ENCODE data around the gene GARIN5B. TPM values are rescaled to one million over a fixed set of nuclear protein-coding genes. Genes with fewer than 3 reads are reported as not detected.

GARIN5B gene
- total RNA-seq, 1 experiment from 2014 or later: not detected

DNA sequence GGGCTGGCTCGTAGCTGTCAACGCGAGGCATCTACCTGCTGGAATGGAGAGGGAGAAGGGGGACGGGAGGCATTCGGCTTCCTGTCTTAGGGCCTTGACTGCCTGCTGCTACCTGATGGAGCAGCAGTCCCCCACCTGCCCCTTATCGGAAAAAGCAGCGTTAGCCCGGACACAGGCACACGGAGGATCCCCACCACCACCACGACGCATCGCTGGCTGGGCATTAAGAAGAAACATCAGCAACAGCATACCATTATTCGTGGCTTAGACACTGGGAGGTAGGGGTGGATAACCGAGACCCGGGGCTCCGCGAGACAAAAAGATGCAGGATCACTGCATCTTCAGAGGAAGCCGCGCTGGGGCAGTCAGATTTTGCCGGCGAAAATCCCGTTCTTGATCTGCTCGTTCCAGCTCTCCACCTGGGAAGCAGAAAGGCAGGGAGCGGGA is 9.7 kb downstream of the GARIN5B start:
- intact Hi-C loops (cut with micrococcal nuclease; ENCODE audit: unreplicated experiment): no loop called here
- no TSS peak for BruUV-seq (replicated peaks)
- no peak overlapping the region for H3K27ac Mint-ChIP-seq (ENCODE audit: unreplicated experiment)
- H3K4me1 Mint-ChIP-seq (ENCODE audit: low read depth, unreplicated experiment): peaks cover 9% of the 10 kb centered on the region
- POLR2A ChIA-PET: interaction anchor here (1.5 kb wide), 1 partner anchor 14 kb away, joined by 6 read pairs; the partner anchor contains the start of gene KMT5C
- TF ChIP-seq, protein P1, sequence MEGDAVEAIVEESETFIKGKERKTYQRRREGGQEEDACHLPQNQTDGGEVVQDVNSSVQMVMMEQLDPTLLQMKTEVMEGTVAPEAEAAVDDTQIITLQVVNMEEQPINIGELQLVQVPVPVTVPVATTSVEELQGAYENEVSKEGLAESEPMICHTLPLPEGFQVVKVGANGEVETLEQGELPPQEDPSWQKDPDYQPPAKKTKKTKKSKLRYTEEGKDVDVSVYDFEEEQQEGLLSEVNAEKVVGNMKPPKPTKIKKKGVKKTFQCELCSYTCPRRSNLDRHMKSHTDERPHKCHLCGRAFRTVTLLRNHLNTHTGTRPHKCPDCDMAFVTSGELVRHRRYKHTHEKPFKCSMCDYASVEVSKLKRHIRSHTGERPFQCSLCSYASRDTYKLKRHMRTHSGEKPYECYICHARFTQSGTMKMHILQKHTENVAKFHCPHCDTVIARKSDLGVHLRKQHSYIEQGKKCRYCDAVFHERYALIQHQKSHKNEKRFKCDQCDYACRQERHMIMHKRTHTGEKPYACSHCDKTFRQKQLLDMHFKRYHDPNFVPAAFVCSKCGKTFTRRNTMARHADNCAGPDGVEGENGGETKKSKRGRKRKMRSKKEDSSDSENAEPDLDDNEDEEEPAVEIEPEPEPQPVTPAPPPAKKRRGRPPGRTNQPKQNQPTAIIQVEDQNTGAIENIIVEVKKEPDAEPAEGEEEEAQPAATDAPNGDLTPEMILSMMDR (IDR thresholded peaks at IDR 0.05; ENCODE audit: insufficient read depth in 1 of 2, low read depth in 1 of 2, low read length in 1 of 2, severe bottlenecking in 1 of 2, unreplicated experiment in 1 of 2): no peak
- Histone ChIP-seq H3K27me3 (replicated peaks; ENCODE audit: control insufficient read depth, insufficient read depth, low read length) (peaks cover 5% of the 10 kb centered on the region), H3K9me3 (no peaks in the 10 kb centered on the region), H3K4me3 (ENCODE audit: low read depth, low read length) (peak overlapping the region; percentile 64), H3K36me3 (ENCODE audit: control insufficient read depth, insufficient read depth, low read length) (no peaks in the 10 kb centered on the region), H3K4me1 (peaks cover 19% of the 10 kb centered on the region)
- DNase-seq: peak in 1 of 2 experiments; percentile 31
- no peaks in the 10 kb centered on the region for H3K9me3 Mint-ChIP-seq (ENCODE audit: unreplicated experiment)
- H3K36me3 Mint-ChIP-seq (ENCODE audit: insufficient read depth, unreplicated experiment): peaks cover 13% of the 10 kb centered on the region
- CTCF ChIA-PET: interaction anchor here (0.6 to 1.1 kb wide), 2 partner anchors 14 to 53 kb away, joined by 3 read pairs; partner anchors contain the start of gene KMT5C
- H3K4me3 Mint-ChIP-seq (ENCODE audit: unreplicated experiment): peak overlapping the region; percentile 80
- peaks cover 15% of the 10 kb centered on the region for H3K27me3 Mint-ChIP-seq (ENCODE audit: insufficient read depth, unreplicated experiment)

DNA sequence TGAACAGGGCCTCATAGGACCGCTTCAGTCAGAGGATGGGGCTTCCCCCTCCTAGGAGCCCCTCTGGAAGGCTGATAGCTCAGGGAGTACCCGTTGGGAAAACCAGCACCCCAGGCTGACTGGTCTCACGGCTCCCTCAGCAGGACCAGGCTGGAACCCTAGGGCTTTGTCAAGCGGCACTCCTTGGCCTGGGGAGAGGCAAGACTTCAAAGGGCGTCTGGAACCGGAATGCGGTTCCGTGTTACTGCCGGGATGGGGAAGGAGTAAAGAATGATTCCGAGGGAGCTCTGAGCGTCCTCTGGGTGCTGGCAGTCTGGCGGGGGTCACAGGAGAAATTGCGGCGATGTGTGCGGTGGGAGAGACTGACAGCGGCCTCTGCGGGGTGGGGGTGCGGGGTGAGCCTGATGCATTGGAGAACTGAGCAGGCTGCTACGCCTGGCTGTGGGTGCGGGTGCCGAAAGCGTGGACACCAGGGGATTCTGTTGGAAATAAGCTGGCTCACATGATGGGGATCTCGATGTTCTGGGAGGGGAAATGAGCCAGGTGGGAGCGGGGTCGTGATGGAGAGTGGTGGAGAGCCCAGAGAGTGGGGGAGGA is 10.4 kb downstream of the GARIN5B start:
- H3K4me3 ChIP-seq (ENCODE audit: low read depth, low read length): no peak overlapping the region
- DNase-seq: peak in 1 of 2 experiments; percentile 49
- CTCF ChIA-PET: interaction anchor here (1.1 kb wide), 1 partner anchor 13 kb away, joined by 3 read pairs; the partner anchor contains the start of gene KMT5C
- intact Hi-C loops (cut with micrococcal nuclease; ENCODE audit: unreplicated experiment): no loop called here
- Mint-ChIP-seq H3K4me1 (ENCODE audit: low read depth, unreplicated experiment) (peaks cover 9% of the 10 kb centered on the region), H3K4me3 (ENCODE audit: unreplicated experiment) (peak overlapping the region; percentile 80), H3K9me3 (ENCODE audit: unreplicated experiment) (no peaks in the 10 kb centered on the region), H3K27me3 (ENCODE audit: insufficient read depth, unreplicated experiment) (peaks cover 15% of the 10 kb centered on the region), H3K27ac (ENCODE audit: unreplicated experiment) (peak overlapping the region; percentile 10), H3K36me3 (ENCODE audit: insufficient read depth, unreplicated experiment) (peaks cover 13% of the 10 kb centered on the region)
- POLR2A ChIA-PET: interaction anchor here (1.5 kb wide), 1 partner anchor 13 kb away, joined by 6 read pairs; the partner anchor contains the start of gene KMT5C
- H3K36me3 ChIP-seq (ENCODE audit: control insufficient read depth, insufficient read depth, low read length): no peaks in the 10 kb centered on the region
- TF ChIP-seq, protein P1 (IDR thresholded peaks at IDR 0.05; ENCODE audit: insufficient read depth in 1 of 2, low read depth in 1 of 2, low read length in 1 of 2, severe bottlenecking in 1 of 2, unreplicated experiment in 1 of 2): no peak
- peaks cover 19% of the 10 kb centered on the region for H3K4me1 ChIP-seq
- no peaks in the 10 kb centered on the region for H3K9me3 ChIP-seq
- peaks cover 5% of the 10 kb centered on the region for H3K27me3 ChIP-seq (replicated peaks; ENCODE audit: control insufficient read depth, insufficient read depth, low read length)
- no TSS peak for BruUV-seq (replicated peaks)

DNA sequence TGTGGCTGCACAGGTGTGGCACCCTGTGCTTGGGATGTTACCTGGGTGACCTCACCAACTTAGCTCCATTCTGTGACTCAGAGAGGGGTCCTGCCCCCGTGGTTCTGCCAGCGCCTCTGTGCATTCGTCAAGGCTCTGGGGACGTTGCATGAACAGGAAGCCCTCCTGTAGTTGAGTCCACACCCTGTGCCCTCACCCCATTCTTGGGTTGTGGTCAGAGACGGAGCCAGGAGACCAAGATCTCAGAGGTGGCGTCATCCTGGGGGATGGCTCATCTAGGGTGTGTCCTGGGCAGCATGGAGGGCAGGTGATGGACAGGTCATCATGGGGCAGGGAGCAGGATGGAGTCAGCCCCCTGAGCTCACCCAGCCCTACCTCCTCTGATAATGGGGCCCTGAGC is 11.0 kb downstream of the GARIN5B start:
- Histone ChIP-seq H3K36me3 (ENCODE audit: control insufficient read depth, insufficient read depth, low read length) (no peaks in the 10 kb centered on the region), H3K4me3 (ENCODE audit: low read depth, low read length) (no peak overlapping the region), H3K27me3 (replicated peaks; ENCODE audit: control insufficient read depth, insufficient read depth, low read length) (peaks cover 5% of the 10 kb centered on the region), H3K9me3 (no peaks in the 10 kb centered on the region), H3K4me1 (peaks cover 19% of the 10 kb centered on the region)
- no peak for DNase-seq
- Mint-ChIP-seq H3K9me3 (ENCODE audit: unreplicated experiment) (no peaks in the 10 kb centered on the region), H3K4me3 (ENCODE audit: unreplicated experiment) (peak overlapping the region; percentile 80), H3K27me3 (ENCODE audit: insufficient read depth, unreplicated experiment) (peaks cover 10% of the 10 kb centered on the region), H3K36me3 (ENCODE audit: insufficient read depth, unreplicated experiment) (peaks cover 13% of the 10 kb centered on the region), H3K4me1 (ENCODE audit: low read depth, unreplicated experiment) (peaks cover 9% of the 10 kb centered on the region), H3K27ac (ENCODE audit: unreplicated experiment) (no peak overlapping the region)
- ChIA-PET POLR2A (no interaction called here), CTCF (interaction anchor here (1.1 kb wide), 1 partner anchor 13 kb away, joined by 3 read pairs; the partner anchor contains the start of gene KMT5C)
- BruUV-seq (replicated peaks): no TSS peak
- TF ChIP-seq, protein P1 (IDR thresholded peaks at IDR 0.05; ENCODE audit: insufficient read depth in 1 of 2, low read depth in 1 of 2, low read length in 1 of 2, severe bottlenecking in 1 of 2, unreplicated experiment in 1 of 2): no peak
- intact Hi-C loops (cut with micrococcal nuclease; ENCODE audit: unreplicated experiment): no loop called here

Data from Caco-2 (cell line).